Measurements from ENCODE around the gene GCAT.

DNA sequence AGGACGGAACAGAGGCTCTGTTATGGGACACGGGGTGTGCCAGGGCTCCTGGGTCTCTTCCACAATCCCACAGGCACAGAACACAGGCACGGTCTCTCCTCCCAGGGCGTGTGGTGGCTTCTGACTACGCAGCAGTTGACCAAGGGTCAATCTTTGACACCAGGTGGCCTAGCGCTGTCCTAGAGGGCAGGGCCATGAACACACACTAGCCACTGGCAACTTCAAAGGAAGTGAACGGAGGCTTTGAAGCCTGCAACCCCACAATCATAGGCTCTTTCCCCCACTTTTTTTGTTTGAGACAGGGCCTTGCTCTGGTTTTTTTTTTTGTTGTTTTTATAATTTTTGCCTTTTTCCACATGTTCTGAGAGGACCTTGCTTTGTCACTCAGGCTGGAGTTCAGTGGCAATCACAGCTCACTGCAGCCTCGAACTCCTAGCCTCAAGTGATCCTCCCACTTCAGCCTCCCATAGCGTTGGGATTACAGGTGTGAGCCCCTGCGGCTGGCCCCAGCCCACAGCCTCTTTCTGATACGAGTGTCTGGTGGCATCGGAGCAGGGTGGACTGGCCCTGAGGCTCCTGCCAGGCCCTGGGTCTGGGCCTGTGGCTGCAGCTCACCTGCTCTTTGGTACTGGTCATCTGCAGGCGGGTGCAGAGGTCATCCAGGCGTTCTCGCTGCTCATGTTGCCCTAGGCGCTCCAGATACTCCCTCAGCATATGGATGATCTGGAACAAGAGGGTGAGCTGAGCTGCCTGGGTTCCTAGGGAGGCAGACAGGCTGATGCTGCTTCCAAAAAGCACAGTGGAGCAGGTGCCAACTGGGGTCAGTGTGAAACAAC lies 24.5 kb downstream of the GCAT start:
- TF ChIP-seq, protein P1, sequence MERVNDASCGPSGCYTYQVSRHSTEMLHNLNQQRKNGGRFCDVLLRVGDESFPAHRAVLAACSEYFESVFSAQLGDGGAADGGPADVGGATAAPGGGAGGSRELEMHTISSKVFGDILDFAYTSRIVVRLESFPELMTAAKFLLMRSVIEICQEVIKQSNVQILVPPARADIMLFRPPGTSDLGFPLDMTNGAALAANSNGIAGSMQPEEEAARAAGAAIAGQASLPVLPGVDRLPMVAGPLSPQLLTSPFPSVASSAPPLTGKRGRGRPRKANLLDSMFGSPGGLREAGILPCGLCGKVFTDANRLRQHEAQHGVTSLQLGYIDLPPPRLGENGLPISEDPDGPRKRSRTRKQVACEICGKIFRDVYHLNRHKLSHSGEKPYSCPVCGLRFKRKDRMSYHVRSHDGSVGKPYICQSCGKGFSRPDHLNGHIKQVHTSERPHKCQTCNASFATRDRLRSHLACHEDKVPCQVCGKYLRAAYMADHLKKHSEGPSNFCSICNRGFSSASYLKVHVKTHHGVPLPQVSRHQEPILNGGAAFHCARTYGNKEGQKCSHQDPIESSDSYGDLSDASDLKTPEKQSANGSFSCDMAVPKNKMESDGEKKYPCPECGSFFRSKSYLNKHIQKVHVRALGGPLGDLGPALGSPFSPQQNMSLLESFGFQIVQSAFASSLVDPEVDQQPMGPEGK (CRISPR knock-in tag; IDR thresholded peaks at IDR 0.05; ENCODE audit: borderline replicate concordance): no peak
- TF ChIP-seq ARNTL (CRISPR knock-in tag; IDR thresholded peaks at IDR 0.05; ENCODE audit: borderline replicate concordance, low read depth) (no peak), ZFP3 (CRISPR knock-in tag; IDR thresholded peaks at IDR 0.05) (no peak), TCF4 (CRISPR knock-in tag; IDR thresholded peaks at IDR 0.05; ENCODE audit: borderline replicate concordance) (no peak), ZC3H10 (CRISPR knock-in tag; IDR thresholded peaks at IDR 0.05) (no peak), GLIS3 (CRISPR knock-in tag; IDR thresholded peaks at IDR 0.05) (no peak), ZNF8 (CRISPR knock-in tag; IDR thresholded peaks at IDR 0.05) (no peak), RARB (CRISPR knock-in tag; IDR thresholded peaks at IDR 0.05) (no peak), ZFP30 (CRISPR knock-in tag; IDR thresholded peaks at IDR 0.05) (no peak), ESRRG (CRISPR knock-in tag; IDR thresholded peaks at IDR 0.05) (no peak), SNAI2 (CRISPR knock-in tag; IDR thresholded peaks at IDR 0.05) (no peak)
- TF ChIP-seq, protein P2, sequence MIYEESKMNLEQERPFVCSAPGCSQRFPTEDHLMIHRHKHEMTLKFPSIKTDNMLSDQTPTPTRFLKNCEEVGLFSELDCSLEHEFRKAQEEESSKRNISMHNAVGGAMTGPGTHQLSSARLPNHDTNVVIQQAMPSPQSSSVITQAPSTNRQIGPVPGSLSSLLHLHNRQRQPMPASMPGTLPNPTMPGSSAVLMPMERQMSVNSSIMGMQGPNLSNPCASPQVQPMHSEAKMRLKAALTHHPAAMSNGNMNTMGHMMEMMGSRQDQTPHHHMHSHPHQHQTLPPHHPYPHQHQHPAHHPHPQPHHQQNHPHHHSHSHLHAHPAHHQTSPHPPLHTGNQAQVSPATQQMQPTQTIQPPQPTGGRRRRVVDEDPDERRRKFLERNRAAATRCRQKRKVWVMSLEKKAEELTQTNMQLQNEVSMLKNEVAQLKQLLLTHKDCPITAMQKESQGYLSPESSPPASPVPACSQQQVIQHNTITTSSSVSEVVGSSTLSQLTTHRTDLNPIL (CRISPR knock-in tag; IDR thresholded peaks at IDR 0.05; ENCODE audit: low read depth): no peak
- TF ChIP-seq, protein P3, sequence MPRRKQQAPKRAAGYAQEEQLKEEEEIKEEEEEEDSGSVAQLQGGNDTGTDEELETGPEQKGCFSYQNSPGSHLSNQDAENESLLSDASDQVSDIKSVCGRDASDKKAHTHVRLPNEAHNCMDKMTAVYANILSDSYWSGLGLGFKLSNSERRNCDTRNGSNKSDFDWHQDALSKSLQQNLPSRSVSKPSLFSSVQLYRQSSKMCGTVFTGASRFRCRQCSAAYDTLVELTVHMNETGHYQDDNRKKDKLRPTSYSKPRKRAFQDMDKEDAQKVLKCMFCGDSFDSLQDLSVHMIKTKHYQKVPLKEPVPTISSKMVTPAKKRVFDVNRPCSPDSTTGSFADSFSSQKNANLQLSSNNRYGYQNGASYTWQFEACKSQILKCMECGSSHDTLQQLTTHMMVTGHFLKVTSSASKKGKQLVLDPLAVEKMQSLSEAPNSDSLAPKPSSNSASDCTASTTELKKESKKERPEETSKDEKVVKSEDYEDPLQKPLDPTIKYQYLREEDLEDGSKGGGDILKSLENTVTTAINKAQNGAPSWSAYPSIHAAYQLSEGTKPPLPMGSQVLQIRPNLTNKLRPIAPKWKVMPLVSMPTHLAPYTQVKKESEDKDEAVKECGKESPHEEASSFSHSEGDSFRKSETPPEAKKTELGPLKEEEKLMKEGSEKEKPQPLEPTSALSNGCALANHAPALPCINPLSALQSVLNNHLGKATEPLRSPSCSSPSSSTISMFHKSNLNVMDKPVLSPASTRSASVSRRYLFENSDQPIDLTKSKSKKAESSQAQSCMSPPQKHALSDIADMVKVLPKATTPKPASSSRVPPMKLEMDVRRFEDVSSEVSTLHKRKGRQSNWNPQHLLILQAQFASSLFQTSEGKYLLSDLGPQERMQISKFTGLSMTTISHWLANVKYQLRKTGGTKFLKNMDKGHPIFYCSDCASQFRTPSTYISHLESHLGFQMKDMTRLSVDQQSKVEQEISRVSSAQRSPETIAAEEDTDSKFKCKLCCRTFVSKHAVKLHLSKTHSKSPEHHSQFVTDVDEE (CRISPR knock-in tag; IDR thresholded peaks at IDR 0.05): no peak

Data from SK-N-SH treated with all-trans-retinoic acid at 6 μM for 48 hours (cell line).